ENCODE results near the gene SLC30A7. TPM values are rescaled to one million over a fixed set of nuclear protein-coding genes. Genes with fewer than 3 reads are reported as not detected.

SLC30A7 gene
- total and polyA plus RNA-seq, 2 of the 13 experiments (the other 11 are each of a cell fraction or from before 2014, with no cell fraction given): 8.3 to 40.8 TPM

DNA sequence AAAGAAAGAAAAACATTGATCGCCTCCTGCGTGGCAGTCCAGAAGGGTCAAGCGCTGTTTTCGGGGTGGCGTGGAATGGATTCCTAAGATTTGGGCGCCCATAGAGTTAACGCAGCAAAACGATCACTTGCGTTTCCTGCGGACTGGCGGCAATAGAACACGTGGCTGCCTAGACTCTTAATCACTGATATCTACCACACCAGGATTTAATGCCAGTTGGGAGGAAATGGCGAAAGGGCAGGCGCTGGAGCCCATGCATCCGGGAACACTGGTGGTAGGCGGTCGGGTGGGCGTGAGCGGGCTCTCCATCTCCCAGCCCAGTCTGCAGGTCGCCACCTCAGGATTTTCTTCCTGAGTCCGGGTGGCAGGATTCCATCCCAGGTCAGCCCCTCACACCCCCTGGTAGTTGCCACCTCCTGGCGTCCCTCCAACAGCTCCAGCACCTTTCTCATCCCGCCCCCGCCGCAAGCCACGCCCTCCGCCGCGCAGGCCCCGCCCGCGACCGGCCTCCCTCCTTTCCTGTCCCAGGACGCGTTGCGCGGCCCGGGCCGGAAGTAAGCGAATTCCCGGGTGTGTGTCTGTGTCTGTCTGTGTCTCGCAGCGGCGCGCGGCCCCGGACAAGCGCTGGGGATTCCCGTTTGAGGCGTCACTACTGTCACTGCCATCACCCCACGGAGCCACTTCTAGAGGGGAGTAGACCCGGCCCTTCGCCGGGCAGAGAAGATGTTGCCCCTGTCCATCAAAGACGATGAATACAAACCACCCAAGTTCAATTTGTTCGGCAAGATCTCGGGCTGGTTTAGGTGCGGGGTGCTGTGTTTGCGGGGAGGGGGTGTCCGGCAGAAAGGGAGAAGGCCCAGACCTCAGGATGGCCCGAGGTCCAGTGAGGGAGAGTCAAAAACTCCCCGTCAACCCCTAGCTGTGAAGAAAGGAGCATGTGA lies at the start of gene SLC30A7 (continued):
- TF ChIP-seq ZNF841 (CRISPR knock-in tag; IDR thresholded peaks at IDR 0.05; ENCODE audit: borderline replicate concordance) (no peak), NFE2 (CRISPR knock-in tag; IDR thresholded peaks at IDR 0.05) (no peak), ZNF879 (CRISPR knock-in tag; IDR thresholded peaks at IDR 0.05) (no peak), HIVEP1 (CRISPR knock-in tag; IDR thresholded peaks at IDR 0.05) (peak; percentile 90), ZNF225 (CRISPR knock-in tag; IDR thresholded peaks at IDR 0.05) (no peak), RBM39 (IDR thresholded peaks at IDR 0.05; ENCODE audit: low read depth, low read length, poor library complexity, severe bottlenecking) (peak; percentile 37), RARG (CRISPR knock-in tag; IDR thresholded peaks at IDR 0.05; ENCODE audit: low read depth) (no peak), SMAD1 (CRISPR knock-in tag; IDR thresholded peaks at IDR 0.05; ENCODE audit: borderline replicate concordance, low read depth) (no peak), PHF5A (CRISPR knock-in tag; IDR thresholded peaks at IDR 0.05; ENCODE audit: low read depth, unreplicated experiment) (peak; percentile 81), ZNF557 (CRISPR knock-in tag; IDR thresholded peaks at IDR 0.05) (no peak), ZBTB7B (CRISPR knock-in tag; IDR thresholded peaks at IDR 0.05) (no peak; the same call in 1 of the 2 replicates), MZF1 (CRISPR knock-in tag; IDR thresholded peaks at IDR 0.05; ENCODE audit: borderline replicate concordance) (no peak), HHEX (CRISPR knock-in tag; IDR thresholded peaks at IDR 0.05) (no peak), ZFP36L2 (CRISPR knock-in tag; IDR thresholded peaks at IDR 0.05) (no peak), JARID2 (CRISPR knock-in tag; IDR thresholded peaks at IDR 0.05; ENCODE audit: insufficient replicate concordance) (no peak), CCAR2 (optimal IDR thresholded peaks at IDR 0.05; ENCODE audit: low read depth, low read length) (no peak), RFX5 (IDR thresholded peaks at IDR 0.05; ENCODE audit: low read depth, low read length) (no peak), ZNF34 (CRISPR knock-in tag; IDR thresholded peaks at IDR 0.05; ENCODE audit: borderline replicate concordance) (no peak), ZNF619 (CRISPR knock-in tag; IDR thresholded peaks at IDR 0.05) (no peak), MTF2 (CRISPR knock-in tag; IDR thresholded peaks at IDR 0.05; ENCODE audit: borderline replicate concordance) (no peak), ZNF644 (CRISPR knock-in tag; IDR thresholded peaks at IDR 0.05; ENCODE audit: low read depth) (no peak)
- TF ChIP-seq, protein P1, sequence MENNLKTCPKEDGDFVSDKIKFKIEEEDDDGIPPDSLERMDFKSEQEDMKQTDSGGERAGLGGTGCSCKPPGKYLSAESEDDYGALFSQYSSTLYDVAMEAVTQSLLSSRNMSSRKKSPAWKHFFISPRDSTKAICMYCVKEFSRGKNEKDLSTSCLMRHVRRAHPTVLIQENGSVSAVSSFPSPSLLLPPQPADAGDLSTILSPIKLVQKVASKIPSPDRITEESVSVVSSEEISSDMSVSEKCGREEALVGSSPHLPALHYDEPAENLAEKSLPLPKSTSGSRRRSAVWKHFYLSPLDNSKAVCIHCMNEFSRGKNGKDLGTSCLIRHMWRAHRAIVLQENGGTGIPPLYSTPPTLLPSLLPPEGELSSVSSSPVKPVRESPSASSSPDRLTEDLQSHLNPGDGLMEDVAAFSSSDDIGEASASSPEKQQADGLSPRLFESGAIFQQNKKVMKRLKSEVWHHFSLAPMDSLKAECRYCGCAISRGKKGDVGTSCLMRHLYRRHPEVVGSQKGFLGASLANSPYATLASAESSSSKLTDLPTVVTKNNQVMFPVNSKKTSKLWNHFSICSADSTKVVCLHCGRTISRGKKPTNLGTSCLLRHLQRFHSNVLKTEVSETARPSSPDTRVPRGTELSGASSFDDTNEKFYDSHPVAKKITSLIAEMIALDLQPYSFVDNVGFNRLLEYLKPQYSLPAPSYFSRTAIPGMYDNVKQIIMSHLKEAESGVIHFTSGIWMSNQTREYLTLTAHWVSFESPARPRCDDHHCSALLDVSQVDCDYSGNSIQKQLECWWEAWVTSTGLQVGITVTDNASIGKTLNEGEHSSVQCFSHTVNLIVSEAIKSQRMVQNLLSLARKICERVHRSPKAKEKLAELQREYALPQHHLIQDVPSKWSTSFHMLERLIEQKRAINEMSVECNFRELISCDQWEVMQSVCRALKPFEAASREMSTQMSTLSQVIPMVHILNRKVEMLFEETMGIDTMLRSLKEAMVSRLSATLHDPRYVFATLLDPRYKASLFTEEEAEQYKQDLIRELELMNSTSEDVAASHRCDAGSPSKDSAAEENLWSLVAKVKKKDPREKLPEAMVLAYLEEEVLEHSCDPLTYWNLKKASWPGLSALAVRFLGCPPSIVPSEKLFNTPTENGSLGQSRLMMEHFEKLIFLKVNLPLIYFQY (CRISPR knock-in tag; IDR thresholded peaks at IDR 0.05; ENCODE audit: borderline replicate concordance): no peak
- TF ChIP-seq, protein P2, sequence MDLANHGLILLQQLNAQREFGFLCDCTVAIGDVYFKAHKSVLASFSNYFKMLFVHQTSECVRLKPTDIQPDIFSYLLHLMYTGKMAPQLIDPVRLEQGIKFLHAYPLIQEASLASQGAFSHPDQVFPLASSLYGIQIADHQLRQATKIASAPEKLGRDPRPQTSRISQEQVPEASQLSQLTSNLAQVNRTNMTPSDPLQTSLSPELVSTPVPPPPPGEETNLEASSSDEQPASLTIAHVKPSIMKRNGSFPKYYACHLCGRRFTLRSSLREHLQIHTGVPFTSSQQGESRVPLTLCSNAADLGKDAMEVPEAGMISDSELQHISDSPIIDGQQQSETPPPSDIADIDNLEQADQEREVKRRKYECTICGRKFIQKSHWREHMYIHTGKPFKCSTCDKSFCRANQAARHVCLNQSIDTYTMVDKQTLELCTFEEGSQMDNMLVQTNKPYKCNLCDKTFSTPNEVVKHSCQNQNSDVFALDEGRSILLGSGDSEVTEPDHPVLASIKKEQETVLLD (CRISPR knock-in tag; IDR thresholded peaks at IDR 0.05; ENCODE audit: low read depth): 0 out of 2 replicates have a peak, but pooled peaks have one; percentile 49
- TF ChIP-seq, protein P3, sequence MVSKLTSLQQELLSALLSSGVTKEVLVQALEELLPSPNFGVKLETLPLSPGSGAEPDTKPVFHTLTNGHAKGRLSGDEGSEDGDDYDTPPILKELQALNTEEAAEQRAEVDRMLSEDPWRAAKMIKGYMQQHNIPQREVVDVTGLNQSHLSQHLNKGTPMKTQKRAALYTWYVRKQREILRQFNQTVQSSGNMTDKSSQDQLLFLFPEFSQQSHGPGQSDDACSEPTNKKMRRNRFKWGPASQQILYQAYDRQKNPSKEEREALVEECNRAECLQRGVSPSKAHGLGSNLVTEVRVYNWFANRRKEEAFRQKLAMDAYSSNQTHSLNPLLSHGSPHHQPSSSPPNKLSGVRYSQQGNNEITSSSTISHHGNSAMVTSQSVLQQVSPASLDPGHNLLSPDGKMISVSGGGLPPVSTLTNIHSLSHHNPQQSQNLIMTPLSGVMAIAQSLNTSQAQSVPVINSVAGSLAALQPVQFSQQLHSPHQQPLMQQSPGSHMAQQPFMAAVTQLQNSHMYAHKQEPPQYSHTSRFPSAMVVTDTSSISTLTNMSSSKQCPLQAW (CRISPR knock-in tag; IDR thresholded peaks at IDR 0.05): peak; percentile 74; the same call in 1 of the 2 replicates
